ENCODE data around the gene NKX1-2. TPM values are rescaled to one million over a fixed set of nuclear protein-coding genes. Genes with fewer than 3 reads are reported as not detected.

Gene NKX1-2
- not detected in 2 replicates for total RNA-seq

GRCh38 chr10:124450012-124450782, at the start of gene NKX1-2:
TSS of gene NKX1-2 (minus strand) at chr10:124450035. CDS start at chr10:124449943, 92 bp downstream.

GRCh38 chr10:124461642-124462347, 12.0 kb upstream of the NKX1-2 start, which contains the start of gene LHPP:
TSS of gene LHPP (plus strand) at chr10:124461823. CDS start at chr10:124461863, 40 bp downstream.

DNA sequence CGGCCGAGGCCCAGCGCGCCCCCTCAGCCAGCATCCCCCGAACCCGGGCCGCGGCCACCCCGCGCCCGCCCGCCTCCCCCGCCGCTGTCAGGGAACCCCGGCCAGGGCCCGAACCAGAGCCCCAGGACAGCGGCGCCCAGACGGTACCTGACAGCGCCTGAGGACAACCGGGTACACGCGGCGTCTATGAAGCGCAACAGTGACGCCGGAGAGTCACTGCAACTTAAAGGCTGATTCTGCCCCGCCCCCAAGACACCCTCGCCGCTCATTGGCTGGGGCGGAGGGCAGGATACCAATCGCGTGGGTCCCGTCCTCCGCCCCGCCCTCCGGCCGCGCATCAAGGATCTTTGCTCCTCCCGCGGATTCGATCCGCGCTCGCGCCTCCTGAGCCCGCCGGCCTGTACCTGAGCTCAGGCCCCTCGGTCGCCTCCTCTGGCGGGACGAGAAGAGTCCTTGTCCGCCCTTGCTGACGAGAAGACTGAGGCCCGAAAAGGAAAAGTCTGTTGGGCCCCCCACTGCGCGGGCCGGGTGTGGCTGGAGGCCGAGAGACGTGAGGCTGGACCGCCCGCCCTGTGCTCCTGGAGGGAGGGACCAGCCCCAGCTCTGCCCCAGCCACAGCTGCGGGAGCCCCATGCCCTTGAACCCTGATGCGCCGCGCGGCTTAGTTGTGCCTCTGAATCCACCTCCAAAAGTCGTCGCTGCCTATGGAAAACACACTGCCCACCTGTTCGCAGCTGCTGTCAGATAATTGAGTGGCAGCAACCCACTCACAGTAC, 30.9 kb downstream of the NKX1-2 start, which contains the start of gene OAT:
Gene OAT (minus strand): TSS at position 198 of the 776 bp plus-strand sequence. CDS start 6,752 bp downstream, outside the sequence.

Other genes starting within 250 kb of the NKX1-2 start
- 188 and 226 TPM in 2 replicates for gene OAT, start 31.1 kb downstream of the NKX1-2 start, total RNA-seq
- 8.4 and 11.2 TPM in 2 replicates for gene LHPP, start 11.8 kb upstream of the NKX1-2 start, total RNA-seq

All from cardiac atrium fibroblast (primary cell).